ENCODE data around the gene MPHOSPH10. TPM values are rescaled to one million over a fixed set of nuclear protein-coding genes. Genes with fewer than 3 reads are reported as not detected.
A peak's percentile ranks its signal among the peaks of the same experiment; 100 is the strongest.
"Not testable (repeated sequence)": the region's sequence is repeated elsewhere in the genome, so short reads cannot be mapped to it uniquely, and the experiment has no call there.

Gene MPHOSPH10
- total RNA-seq, 1 donor from 2014 or later = 55.4 TPM

- TF ChIP-seq, protein P1, sequence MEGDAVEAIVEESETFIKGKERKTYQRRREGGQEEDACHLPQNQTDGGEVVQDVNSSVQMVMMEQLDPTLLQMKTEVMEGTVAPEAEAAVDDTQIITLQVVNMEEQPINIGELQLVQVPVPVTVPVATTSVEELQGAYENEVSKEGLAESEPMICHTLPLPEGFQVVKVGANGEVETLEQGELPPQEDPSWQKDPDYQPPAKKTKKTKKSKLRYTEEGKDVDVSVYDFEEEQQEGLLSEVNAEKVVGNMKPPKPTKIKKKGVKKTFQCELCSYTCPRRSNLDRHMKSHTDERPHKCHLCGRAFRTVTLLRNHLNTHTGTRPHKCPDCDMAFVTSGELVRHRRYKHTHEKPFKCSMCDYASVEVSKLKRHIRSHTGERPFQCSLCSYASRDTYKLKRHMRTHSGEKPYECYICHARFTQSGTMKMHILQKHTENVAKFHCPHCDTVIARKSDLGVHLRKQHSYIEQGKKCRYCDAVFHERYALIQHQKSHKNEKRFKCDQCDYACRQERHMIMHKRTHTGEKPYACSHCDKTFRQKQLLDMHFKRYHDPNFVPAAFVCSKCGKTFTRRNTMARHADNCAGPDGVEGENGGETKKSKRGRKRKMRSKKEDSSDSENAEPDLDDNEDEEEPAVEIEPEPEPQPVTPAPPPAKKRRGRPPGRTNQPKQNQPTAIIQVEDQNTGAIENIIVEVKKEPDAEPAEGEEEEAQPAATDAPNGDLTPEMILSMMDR (IDR thresholded peaks at IDR 0.05; ENCODE audit: unreplicated experiment) = peak; percentile 75
- H3K9me3 Mint-ChIP-seq (ENCODE audit: low read depth) = no peaks in the 10 kb centered on the region
- H3K4me3 Mint-ChIP-seq (ENCODE audit: low read depth) = no peak overlapping the region
- no peaks in the 10 kb centered on the region for H3K4me1 Mint-ChIP-seq (ENCODE audit: low read depth)
- DNase-seq (ENCODE audit: low spot score, unreplicated experiment) = peak; percentile 28
- no peak overlapping the region for H3K27ac Mint-ChIP-seq
- H3K27me3 Mint-ChIP-seq = no peaks in the 10 kb centered on the region
- no peaks in the 10 kb centered on the region for H3K36me3 Mint-ChIP-seq (ENCODE audit: insufficient read depth)
Observed at GRCh38 chr2:71100195-71100964, 30.1 kb upstream of the MPHOSPH10 start.

DNA sequence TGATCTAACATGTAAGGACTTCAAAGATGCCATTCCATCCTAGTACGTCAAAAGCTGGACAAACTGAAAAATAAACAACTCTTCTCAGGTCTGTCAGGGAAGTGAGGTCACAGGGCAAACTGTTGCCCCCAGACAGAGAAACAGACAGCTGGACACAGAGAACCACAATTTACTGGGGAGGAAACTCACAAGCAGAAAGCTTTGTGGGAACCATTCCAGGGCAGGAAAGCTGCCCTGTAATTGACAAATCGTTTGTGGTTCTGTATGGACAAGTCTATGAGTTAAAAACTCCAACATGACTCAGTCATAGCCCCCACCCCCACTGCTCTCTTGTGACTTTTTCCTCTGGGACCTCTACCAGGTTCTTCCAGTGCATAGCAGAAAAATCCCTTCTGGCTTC lies 28.8 kb upstream of the MPHOSPH10 start:
- Mint-ChIP-seq H3K27me3 (no peaks in the 10 kb centered on the region), H3K9me3 (ENCODE audit: low read depth) (no peaks in the 10 kb centered on the region), H3K4me3 (ENCODE audit: low read depth) (no peak overlapping the region), H3K36me3 (ENCODE audit: insufficient read depth) (no peaks in the 10 kb centered on the region), H3K4me1 (ENCODE audit: low read depth) (no peaks in the 10 kb centered on the region), H3K27ac (no peak overlapping the region)
- no peak for DNase-seq (ENCODE audit: low spot score, unreplicated experiment)
- TF ChIP-seq, protein P1 (IDR thresholded peaks at IDR 0.05; ENCODE audit: unreplicated experiment) = no peak

DNA sequence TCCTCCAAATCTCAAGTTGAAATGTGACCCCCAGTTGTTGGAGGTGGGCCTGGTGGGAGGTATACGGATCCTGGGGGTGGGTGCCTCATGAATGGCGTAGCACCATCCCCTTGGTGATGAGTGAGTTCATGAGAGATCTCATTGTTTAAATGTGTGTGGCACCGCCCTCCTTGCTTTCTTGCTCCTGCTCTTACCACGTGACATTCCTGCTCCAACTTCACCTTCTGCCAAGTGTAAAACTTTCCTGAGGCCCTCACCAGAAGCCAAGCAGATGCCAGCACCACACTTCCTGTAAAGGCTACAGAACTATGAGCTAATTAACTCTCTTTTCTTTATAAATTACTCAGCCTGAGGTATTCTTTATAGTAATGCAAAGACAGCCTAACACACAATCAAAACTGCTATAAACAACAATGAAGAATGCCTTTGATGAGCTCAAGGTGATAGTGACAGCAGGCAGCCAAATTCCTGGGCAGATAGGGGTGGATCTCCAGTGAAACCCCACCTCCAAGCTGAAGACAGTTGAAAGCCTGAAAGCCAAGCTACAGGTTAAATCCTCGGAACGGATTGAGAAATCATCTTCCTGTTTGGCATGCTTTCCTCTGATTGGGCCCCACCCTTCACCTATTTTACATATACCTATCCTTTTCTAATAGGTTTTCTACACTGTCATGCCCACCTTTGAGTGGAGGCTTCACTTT lies 27.3 kb upstream of the MPHOSPH10 start:
- H3K9me3 Mint-ChIP-seq (ENCODE audit: low read depth) = no peaks in the 10 kb centered on the region
- H3K27ac Mint-ChIP-seq = no peak overlapping the region
- H3K27me3 Mint-ChIP-seq = no peaks in the 10 kb centered on the region
- no peak for DNase-seq (ENCODE audit: low spot score, unreplicated experiment)
- peaks cover under 1% of the 10 kb centered on the region for H3K36me3 Mint-ChIP-seq (ENCODE audit: insufficient read depth)
- H3K4me1 Mint-ChIP-seq (ENCODE audit: low read depth) = no peaks in the 10 kb centered on the region
- H3K4me3 Mint-ChIP-seq (ENCODE audit: low read depth) = no peak overlapping the region
- TF ChIP-seq, protein P1 (IDR thresholded peaks at IDR 0.05; ENCODE audit: unreplicated experiment) = no peak

DNA sequence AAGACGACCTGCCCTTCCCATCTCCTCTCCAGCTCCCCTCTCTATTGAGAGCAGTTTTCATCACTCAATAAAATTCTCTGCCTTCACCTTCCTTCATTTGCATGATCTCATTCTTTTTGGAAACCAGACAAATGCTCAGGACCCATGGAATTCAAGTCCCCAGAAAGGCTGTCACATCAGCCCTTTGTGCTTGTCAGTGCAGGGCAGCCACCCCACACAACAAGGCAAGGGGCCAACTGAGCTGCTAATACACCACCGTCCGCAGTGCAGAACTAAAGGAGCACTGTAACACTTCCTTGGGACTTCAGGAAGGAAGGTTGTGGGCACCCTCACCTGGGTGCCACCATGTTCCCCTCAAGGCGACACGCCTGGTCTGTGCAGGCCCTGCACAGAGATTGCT lies 26.6 kb upstream of the MPHOSPH10 start:
- Mint-ChIP-seq H3K9me3 (ENCODE audit: low read depth) (no peaks in the 10 kb centered on the region), H3K4me1 (ENCODE audit: low read depth) (no peaks in the 10 kb centered on the region)
- no peak for DNase-seq (ENCODE audit: low spot score, unreplicated experiment)

GRCh38 chr2:71106463-71106862 lies 24.0 kb upstream of the MPHOSPH10 start:
- not testable (repeated sequence) for H3K36me3 Mint-ChIP-seq (ENCODE audit: insufficient read depth); H3K4me3 Mint-ChIP-seq (ENCODE audit: low read depth); DNase-seq (ENCODE audit: low spot score, unreplicated experiment)

More for the DNA sequence above, 26.6 kb upstream of the MPHOSPH10 start:
- TF ChIP-seq, protein P1 (IDR thresholded peaks at IDR 0.05; ENCODE audit: unreplicated experiment) = no peak
- Mint-ChIP-seq H3K4me3 (ENCODE audit: low read depth) (no peak overlapping the region), H3K27me3 (no peaks in the 10 kb centered on the region), H3K27ac (no peak overlapping the region), H3K36me3 (ENCODE audit: insufficient read depth) (peaks cover 4% of the 10 kb centered on the region)

More at GRCh38 chr2:71106463-71106862, 24.0 kb upstream of the MPHOSPH10 start:
- H3K27ac Mint-ChIP-seq; H3K9me3 Mint-ChIP-seq (ENCODE audit: low read depth); H3K27me3 Mint-ChIP-seq; H3K4me1 Mint-ChIP-seq (ENCODE audit: low read depth): not testable (repeated sequence)

All from progenitor cell of endocrine pancreas (in vitro differentiated cells).